PC-9 (cell line): ENCODE results near the gene GPR108.

ENCODE experiments used
- EZH2 ChIP-seq: fragments of 200-600 bp; sonication (generic); IDR thresholded peaks from 2 replicates; pipeline ENCODE4 v1.8.0; 2017; ENCODE audit warnings: antibody characterized with exemption, low read depth
- TF ChIP-seq, protein P1 (sequence below): fragments of 200-600 bp; sonication (generic); conservative IDR thresholded peaks from 2 replicates; pipeline ENCODE4 v1.6.1; 2017; ENCODE audit warnings: mixed run types, antibody characterized with exemption, mild to moderate bottlenecking, moderate library complexity

- TF ChIP-seq, protein P1, sequence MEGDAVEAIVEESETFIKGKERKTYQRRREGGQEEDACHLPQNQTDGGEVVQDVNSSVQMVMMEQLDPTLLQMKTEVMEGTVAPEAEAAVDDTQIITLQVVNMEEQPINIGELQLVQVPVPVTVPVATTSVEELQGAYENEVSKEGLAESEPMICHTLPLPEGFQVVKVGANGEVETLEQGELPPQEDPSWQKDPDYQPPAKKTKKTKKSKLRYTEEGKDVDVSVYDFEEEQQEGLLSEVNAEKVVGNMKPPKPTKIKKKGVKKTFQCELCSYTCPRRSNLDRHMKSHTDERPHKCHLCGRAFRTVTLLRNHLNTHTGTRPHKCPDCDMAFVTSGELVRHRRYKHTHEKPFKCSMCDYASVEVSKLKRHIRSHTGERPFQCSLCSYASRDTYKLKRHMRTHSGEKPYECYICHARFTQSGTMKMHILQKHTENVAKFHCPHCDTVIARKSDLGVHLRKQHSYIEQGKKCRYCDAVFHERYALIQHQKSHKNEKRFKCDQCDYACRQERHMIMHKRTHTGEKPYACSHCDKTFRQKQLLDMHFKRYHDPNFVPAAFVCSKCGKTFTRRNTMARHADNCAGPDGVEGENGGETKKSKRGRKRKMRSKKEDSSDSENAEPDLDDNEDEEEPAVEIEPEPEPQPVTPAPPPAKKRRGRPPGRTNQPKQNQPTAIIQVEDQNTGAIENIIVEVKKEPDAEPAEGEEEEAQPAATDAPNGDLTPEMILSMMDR, result no peak
- no peak for TF ChIP-seq EZH2
Observed at GRCh38 chr19:6740589-6741343, 3.4 kb upstream of the GPR108 start.
